SKM-1 treated with dmso at 0.1 percent for 144 hours (cell line): Measurements from ENCODE around the gene MEX3C.

Source experiments
- DNase-seq: peaks from one replicate; lab custom pipeline; 2025; ENCODE audit not compliant: unreplicated experiment; lab: John Stamatoyannopoulos, UW

Gene MEX3C

GRCh38 chr18:51154431-51155063, 42.9 kb downstream of the MEX3C start:
- no peak for DNase-seq

GRCh38 chr18:51153659-51154371, 43.7 kb downstream of the MEX3C start:
- DNase-seq, result no peak

GRCh38 chr18:51151568-51152511, 45.6 kb downstream of the MEX3C start:
- no peak for DNase-seq

GRCh38 chr18:51151185-51151567, 46.3 kb downstream of the MEX3C start:
- DNase-seq, result no peak

- DNase-seq, result no peak
Measured at GRCh38 chr18:51150113-51150700, 47.3 kb downstream of the MEX3C start.

- no peak for DNase-seq
Measured at GRCh38 chr18:51149670-51150069, 47.8 kb downstream of the MEX3C start.

GRCh38 chr18:51146909-51147308, 50.6 kb downstream of the MEX3C start:
- no peak for DNase-seq

GRCh38 chr18:51138936-51139335, 58.5 kb downstream of the MEX3C start:
- DNase-seq, result no peak

- DNase-seq, result no peak
Measured at GRCh38 chr18:51137891-51138290, 59.6 kb downstream of the MEX3C start.

GRCh38 chr18:51137026-51137729, 60.3 kb downstream of the MEX3C start:
- no peak for DNase-seq

GRCh38 chr18:51135795-51136194, 61.7 kb downstream of the MEX3C start:
- no peak for DNase-seq

GRCh38 chr18:51135364-51135763, 62.1 kb downstream of the MEX3C start:
- no peak for DNase-seq

- no peak for DNase-seq
Measured at GRCh38 chr18:51134721-51135120, 62.8 kb downstream of the MEX3C start.

- DNase-seq, result no peak
Measured at GRCh38 chr18:51133580-51134160, 63.8 kb downstream of the MEX3C start.

- DNase-seq, result no peak
Measured at GRCh38 chr18:51132256-51132935, 65.1 kb downstream of the MEX3C start.

GRCh38 chr18:51128533-51128932, 68.9 kb downstream of the MEX3C start:
- no peak for DNase-seq

- DNase-seq, result no peak
Measured at GRCh38 chr18:51127664-51128063, 69.8 kb downstream of the MEX3C start.

- no peak for DNase-seq
Measured at GRCh38 chr18:51125976-51126375, 71.5 kb downstream of the MEX3C start.
